GM12801 (cell line): ENCODE measurements around the gene ADAT1.

Experiments used
- CTCF ChIP-seq: IDR thresholded peaks from one replicate; pipeline ENCODE4 v1.5.1; 2011; ENCODE audit warnings: control low read depth; ENCODE audit not compliant: insufficient read length; ENCODE audit errors: extremely low read depth

Gene ADAT1

DNA sequence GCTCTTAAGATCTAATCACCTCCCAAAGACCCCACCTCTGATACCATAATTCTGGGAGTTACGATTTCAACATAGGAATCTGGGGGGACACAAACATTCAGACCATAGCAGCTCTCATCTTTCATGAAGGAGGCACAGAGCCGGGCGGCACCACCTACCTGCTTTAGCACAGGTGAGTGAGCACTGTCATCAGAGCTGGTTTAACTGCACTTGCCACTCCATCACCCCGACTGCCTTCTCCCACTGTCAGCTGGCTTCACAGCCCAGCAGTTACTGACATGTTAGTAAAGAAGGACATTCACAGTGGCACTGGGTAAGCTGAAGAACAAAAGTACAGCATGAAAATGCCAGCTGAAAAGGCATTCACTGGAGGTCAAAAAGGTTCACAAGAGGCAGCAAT is 34.4 kb downstream of the ADAT1 start:
- TF ChIP-seq CTCF: no peak

GRCh38 chr16:75584108-75584507 is 39.0 kb downstream of the ADAT1 start:
- TF ChIP-seq CTCF: no peak

DNA sequence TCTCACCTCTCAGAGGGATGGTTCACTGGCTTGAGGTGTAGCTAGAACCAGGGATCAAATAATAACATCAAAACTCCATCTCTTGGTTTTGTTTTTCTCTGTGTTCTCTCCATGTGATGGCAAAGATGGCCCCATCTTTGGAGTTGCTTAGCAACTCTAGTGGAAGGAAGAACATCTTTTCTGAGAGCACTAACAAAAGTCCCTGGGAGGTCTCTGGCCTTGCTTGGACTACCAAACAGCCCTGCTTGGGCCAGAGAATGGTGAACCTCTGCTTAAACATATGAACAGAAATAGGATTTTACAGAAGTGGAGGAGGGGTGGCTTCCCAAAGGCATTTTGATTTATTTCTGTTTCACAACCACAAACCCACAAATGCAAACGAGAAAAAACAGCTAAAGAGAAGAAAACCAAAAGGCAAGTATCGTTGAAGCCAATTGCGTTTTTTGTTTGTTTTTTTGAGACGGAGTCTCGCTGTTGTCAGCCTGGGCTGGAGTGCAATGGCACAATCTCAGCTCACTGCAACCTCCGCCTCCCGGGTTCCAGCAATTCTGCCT is 43.7 kb downstream of the ADAT1 start:
- no peak for TF ChIP-seq CTCF

GRCh38 chr16:75578725-75579124 is 44.4 kb downstream of the ADAT1 start:
- TF ChIP-seq CTCF: no peak

DNA sequence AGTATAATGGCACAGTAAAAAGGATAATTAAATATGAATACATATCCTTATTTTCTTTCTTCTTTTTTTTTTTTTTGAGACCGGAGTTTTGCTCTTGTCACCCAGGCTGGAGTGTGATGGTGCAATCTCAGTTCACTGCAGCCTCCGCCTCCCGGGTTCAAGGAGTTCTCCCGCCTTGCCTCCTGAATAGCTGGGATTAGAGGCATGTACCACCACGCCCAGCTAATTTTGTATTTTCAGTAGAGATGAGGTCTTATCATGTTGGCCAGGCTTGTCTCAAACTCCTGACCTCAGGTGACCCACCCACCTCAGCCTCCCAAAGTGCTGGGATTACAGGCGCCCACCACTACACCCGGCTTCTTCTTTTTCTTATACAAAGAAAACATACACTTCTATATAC is 44.9 kb downstream of the ADAT1 start:
- no peak for TF ChIP-seq CTCF

DNA sequence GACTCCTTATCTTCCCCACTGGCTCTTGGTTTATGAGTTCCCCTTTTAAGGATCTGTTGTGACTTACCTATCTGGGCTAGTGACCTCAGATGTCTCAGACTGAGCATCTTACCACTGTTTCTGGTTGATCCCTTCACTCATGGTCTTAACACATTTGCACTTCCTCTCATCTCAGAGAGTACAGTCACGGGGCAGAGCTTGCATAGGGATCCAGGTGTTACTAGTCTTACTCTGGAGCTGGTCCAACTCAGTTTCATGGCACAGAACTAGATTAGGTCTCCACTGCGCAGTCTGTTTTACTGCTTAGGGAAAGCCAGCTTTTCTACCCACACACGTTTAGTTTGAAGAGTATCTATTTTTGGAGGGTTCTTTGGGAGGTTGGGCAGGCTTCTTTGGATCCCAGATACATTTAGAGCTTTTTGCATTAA is 46.7 kb downstream of the ADAT1 start:
- TF ChIP-seq CTCF: no peak

DNA sequence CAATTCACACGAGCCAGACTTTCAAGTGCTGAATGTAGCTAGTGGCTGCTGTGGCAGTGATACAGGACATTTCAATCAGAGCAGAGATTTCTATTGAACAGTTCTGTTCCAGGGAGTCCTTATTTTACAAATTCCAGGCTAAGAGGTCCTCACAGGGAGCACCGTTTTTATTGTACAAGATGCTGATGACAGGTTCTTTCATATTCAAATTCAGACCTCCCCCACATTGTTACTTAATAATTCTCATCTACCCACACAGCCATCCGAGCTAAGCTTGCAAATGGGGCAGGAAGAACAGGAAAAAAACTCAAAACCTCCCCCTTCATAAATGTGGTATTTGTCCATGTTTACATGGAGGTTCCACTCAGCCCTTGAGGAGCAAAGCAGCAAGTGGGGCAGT is 47.1 kb downstream of the ADAT1 start:
- TF ChIP-seq CTCF: no peak

GRCh38 chr16:75573955-75574354 is 49.1 kb downstream of the ADAT1 start:
- no peak for TF ChIP-seq CTCF
